A549 (cell line): ENCODE results near the gene INHBC.

Source experiments
- CEBPB ChIP-seq, 2 experiments: fragments of >200 bp in 1 of 2; sonication (Bioruptor Twin) in 1 of 2; formaldehyde crosslinking in 1 of 2; IDR thresholded peaks; 2 replicates each; pipeline ENCODE4 v1.6.1; 2012 to 2016
- EP300 ChIP-seq, 2 experiments: fragments of >200 bp; sonication (Bioruptor Twin); formaldehyde crosslinking; IDR thresholded peaks; 2 replicates in 1 of 2; 3 replicates in 1 of 2; pipeline ENCODE4 v1.6.1; 2016 to 2017
- HOXA7 ChIP-seq: fragments of 250-450 bp; sonication (Bioruptor Pico); IDR thresholded peaks from 2 replicates; pipeline ENCODE4 v1.5.0; 2020; ENCODE audit warnings: mild to moderate bottlenecking, moderate library complexity
- MAZ ChIP-seq: fragments of 150-350 bp; IDR thresholded peaks from 2 replicates; pipeline ENCODE4 v1.6.1; 2014; ENCODE audit warnings: antibody characterized with exemption, low read depth, low read length, borderline replicate concordance
- POLR2A ChIP-seq: IDR thresholded peaks from 2 replicates; pipeline ENCODE4 v1.6.1; 2012; ENCODE audit warnings: mild to moderate bottlenecking, low read length
- POLR2AphosphoS2 ChIP-seq: conservative IDR thresholded peaks from 2 replicates; pipeline ENCODE4 v1.6.1; 2012; ENCODE audit warnings: low read length, improper control_type of control experiment, inconsistent platforms
- RAD21 ChIP-seq, 2 experiments: fragments of >200 bp in 1 of 2; sonication (Bioruptor Twin) in 1 of 2; formaldehyde crosslinking in 1 of 2; IDR thresholded peaks in 1 of 2; conservative IDR thresholded peaks in 1 of 2; 2 replicates in 1 of 2; 3 replicates in 1 of 2; pipeline ENCODE4 v1.6.1; 2012 to 2018; ENCODE audit warnings: inconsistent platforms in 1 of 2
- TF ChIP-seq, protein P1 (sequence below): fragments of 200-600 bp; sonication (generic); IDR thresholded peaks from 2 replicates; pipeline ENCODE4 v1.6.1; 2016; ENCODE audit warnings: antibody characterized with exemption, mild to moderate bottlenecking, moderate library complexity
- TF ChIP-seq, protein P2 (sequence below): fragments of >200 bp; sonication (Bioruptor Twin); formaldehyde crosslinking; IDR thresholded peaks from 3 replicates; pipeline ENCODE4 v1.5.1; 2016
- TF ChIP-seq, protein P3 (sequence below): fragments of 250-450 bp; sonication (Bioruptor Pico); IDR thresholded peaks from 2 replicates; pipeline ENCODE4 v1.5.0; 2021; ENCODE audit warnings: mild to moderate bottlenecking, moderate library complexity, borderline replicate concordance
- TF ChIP-seq, protein P4 (sequence below): fragments of 250-450 bp; sonication (Bioruptor Pico); IDR thresholded peaks from 2 replicates; pipeline ENCODE4 v1.5.0; 2020; ENCODE audit warnings: low read depth, mild to moderate bottlenecking, moderate library complexity

DNA sequence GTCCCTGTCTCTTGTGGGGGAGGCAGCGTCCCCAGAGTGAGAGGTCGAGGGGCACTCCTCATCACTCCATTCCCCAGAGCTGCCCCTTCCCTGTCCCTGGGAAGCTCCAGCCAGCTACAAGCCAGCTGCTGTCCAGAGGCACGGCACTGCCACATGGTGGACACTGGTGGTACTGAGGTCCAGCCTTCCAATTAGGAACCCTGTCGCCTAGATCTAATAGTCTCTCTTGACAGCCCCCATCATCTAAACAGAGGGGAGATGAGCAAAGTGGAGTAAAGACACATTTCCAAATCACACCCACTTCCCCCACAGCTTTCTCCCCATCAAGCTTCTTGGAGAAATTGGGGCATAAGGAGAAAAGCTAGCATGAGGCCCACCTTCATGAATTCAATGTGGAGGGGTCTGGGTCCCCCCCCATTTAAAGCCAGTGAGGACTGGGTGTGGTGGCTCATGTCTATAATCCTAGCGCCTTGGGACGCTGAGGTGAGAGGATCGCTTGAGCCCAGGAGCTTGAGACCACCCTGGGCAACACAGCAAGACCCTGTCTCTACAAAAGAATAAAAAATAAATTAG, 18.4 kb downstream of the INHBC start:
- TF ChIP-seq POLR2A: no peak
- no peak for TF ChIP-seq MAZ
- TF ChIP-seq, protein P1, sequence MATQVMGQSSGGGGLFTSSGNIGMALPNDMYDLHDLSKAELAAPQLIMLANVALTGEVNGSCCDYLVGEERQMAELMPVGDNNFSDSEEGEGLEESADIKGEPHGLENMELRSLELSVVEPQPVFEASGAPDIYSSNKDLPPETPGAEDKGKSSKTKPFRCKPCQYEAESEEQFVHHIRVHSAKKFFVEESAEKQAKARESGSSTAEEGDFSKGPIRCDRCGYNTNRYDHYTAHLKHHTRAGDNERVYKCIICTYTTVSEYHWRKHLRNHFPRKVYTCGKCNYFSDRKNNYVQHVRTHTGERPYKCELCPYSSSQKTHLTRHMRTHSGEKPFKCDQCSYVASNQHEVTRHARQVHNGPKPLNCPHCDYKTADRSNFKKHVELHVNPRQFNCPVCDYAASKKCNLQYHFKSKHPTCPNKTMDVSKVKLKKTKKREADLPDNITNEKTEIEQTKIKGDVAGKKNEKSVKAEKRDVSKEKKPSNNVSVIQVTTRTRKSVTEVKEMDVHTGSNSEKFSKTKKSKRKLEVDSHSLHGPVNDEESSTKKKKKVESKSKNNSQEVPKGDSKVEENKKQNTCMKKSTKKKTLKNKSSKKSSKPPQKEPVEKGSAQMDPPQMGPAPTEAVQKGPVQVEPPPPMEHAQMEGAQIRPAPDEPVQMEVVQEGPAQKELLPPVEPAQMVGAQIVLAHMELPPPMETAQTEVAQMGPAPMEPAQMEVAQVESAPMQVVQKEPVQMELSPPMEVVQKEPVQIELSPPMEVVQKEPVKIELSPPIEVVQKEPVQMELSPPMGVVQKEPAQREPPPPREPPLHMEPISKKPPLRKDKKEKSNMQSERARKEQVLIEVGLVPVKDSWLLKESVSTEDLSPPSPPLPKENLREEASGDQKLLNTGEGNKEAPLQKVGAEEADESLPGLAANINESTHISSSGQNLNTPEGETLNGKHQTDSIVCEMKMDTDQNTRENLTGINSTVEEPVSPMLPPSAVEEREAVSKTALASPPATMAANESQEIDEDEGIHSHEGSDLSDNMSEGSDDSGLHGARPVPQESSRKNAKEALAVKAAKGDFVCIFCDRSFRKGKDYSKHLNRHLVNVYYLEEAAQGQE: no peak
- TF ChIP-seq, protein P2, sequence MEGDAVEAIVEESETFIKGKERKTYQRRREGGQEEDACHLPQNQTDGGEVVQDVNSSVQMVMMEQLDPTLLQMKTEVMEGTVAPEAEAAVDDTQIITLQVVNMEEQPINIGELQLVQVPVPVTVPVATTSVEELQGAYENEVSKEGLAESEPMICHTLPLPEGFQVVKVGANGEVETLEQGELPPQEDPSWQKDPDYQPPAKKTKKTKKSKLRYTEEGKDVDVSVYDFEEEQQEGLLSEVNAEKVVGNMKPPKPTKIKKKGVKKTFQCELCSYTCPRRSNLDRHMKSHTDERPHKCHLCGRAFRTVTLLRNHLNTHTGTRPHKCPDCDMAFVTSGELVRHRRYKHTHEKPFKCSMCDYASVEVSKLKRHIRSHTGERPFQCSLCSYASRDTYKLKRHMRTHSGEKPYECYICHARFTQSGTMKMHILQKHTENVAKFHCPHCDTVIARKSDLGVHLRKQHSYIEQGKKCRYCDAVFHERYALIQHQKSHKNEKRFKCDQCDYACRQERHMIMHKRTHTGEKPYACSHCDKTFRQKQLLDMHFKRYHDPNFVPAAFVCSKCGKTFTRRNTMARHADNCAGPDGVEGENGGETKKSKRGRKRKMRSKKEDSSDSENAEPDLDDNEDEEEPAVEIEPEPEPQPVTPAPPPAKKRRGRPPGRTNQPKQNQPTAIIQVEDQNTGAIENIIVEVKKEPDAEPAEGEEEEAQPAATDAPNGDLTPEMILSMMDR: peak; percentile 94
- TF ChIP-seq POLR2AphosphoS2: no peak
- TF ChIP-seq RAD21 (conservative IDR thresholded peaks at IDR 0.05 in 1 of 2, IDR thresholded peaks at IDR 0.05 in 1 of 2): peak; percentile 98 to 99
- no peak for TF ChIP-seq CEBPB (IDR thresholded peaks at IDR 0.05)
- no peak for TF ChIP-seq EP300 (IDR thresholded peaks at IDR 0.05)
- TF ChIP-seq, protein P3, sequence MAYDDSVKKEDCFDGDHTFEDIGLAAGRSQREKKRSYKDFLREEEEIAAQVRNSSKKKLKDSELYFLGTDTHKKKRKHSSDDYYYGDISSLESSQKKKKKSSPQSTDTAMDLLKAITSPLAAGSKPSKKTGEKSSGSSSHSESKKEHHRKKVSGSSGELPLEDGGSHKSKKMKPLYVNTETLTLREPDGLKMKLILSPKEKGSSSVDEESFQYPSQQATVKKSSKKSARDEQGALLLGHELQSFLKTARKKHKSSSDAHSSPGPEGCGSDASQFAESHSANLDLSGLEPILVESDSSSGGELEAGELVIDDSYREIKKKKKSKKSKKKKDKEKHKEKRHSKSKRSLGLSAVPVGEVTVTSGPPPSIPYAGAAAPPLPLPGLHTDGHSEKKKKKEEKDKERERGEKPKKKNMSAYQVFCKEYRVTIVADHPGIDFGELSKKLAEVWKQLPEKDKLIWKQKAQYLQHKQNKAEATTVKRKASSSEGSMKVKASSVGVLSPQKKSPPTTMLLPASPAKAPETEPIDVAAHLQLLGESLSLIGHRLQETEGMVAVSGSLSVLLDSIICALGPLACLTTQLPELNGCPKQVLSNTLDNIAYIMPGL (CRISPR knock-in tag): no peak
- TF ChIP-seq HOXA7 (CRISPR knock-in tag): no peak
- TF ChIP-seq, protein P4, sequence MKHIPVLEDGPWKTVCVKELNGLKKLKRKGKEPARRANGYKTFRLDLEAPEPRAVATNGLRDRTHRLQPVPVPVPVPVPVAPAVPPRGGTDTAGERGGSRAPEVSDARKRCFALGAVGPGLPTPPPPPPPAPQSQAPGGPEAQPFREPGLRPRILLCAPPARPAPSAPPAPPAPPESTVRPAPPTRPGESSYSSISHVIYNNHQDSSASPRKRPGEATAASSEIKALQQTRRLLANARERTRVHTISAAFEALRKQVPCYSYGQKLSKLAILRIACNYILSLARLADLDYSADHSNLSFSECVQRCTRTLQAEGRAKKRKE (CRISPR knock-in tag): no peak
